BJ (cell line): ENCODE data around the gene TTC39A. TPM values are rescaled to one million over a fixed set of nuclear protein-coding genes. Genes with fewer than 3 reads are reported as not detected.
"Not testable (repeated sequence)": the region's sequence is repeated elsewhere in the genome, so short reads cannot be mapped to it uniquely, and the experiment has no call there.

Experiments used
- CTCF ChIA-PET: fragments of 350-600 bp; formaldehyde crosslinking; extraction: SDS; loops from one replicate; lab custom pipeline; 2021; ENCODE audit warnings: antibody characterized with exemption, inconsistent platforms; lab: Yijun Ruan, JAX
- POLR2A ChIA-PET: fragments of 300-600 bp; sonication (Branson Sonifier 250); formaldehyde crosslinking; extraction: SDS; loops from one replicate; lab custom pipeline; 2021; ENCODE audit warnings: antibody characterized with exemption; lab: Charles Lee
- DNase-seq: peaks from one replicate; pipeline ENCODE4 v3.0.0-alpha.2; 2011; ENCODE audit warnings: low read depth
- H3K27me3 ChIP-seq: 2 replicates; pipeline ENCODE4 v1.6.0; 2011; ENCODE audit warnings: low read length; ENCODE audit not compliant: control insufficient read depth, insufficient read depth
- H3K36me3 ChIP-seq: 2 replicates; pipeline ENCODE4 v1.5.1; 2011; ENCODE audit warnings: low read length; ENCODE audit not compliant: control insufficient read depth, insufficient read depth
- H3K4me3 ChIP-seq: 2 replicates; pipeline ENCODE4 v1.5.1; 2011; ENCODE audit warnings: low read depth, mild to moderate bottlenecking, control low read depth, low read length
- CTCF ChIP-seq: IDR thresholded peaks from 2 replicates; pipeline ENCODE4 v1.5.1; 2011; ENCODE audit warnings: low read depth, mild to moderate bottlenecking, control low read depth, inconsistent platforms, low read length, moderate library complexity; ENCODE audit not compliant: insufficient read depth
- polyA plus RNA-seq: library from polyadenylated mRNA; depleted of rRNA; stranded (reverse); fragments of >200 nt; gene quantifications from 2 replicates; pipeline ENCODE4 v1.2.3, GENCODE V29; 2011

TTC39A gene
- polyA plus RNA-seq, 1 experiment: 0.43 TPM

GRCh38 chr1:51253691-51254090, 76.7 kb downstream of the TTC39A start:
- no peak overlapping the region for H3K4me3 ChIP-seq
- no peak for DNase-seq
- H3K36me3 ChIP-seq: no peaks in the 10 kb centered on the region
- POLR2A ChIA-PET: interaction anchor here (0.7 kb wide), 1 partner anchor 35 kb away, joined by 3 read pairs; no protein-coding TSS in a partner anchor
- no peak for TF ChIP-seq CTCF
- no peaks in the 10 kb centered on the region for H3K27me3 ChIP-seq
- CTCF ChIA-PET: interaction anchor here (0.6 kb wide), 1 partner anchor 34 kb away, joined by 3 read pairs; no protein-coding TSS in a partner anchor

GRCh38 chr1:51252366-51252765, 78.0 kb downstream of the TTC39A start:
- TF ChIP-seq CTCF: no peak
- no peak for DNase-seq
- H3K36me3 ChIP-seq: no peaks in the 10 kb centered on the region
- CTCF ChIA-PET: no interaction called here
- no peak overlapping the region for H3K4me3 ChIP-seq
- H3K27me3 ChIP-seq: no peaks in the 10 kb centered on the region
- POLR2A ChIA-PET: no interaction called here

GRCh38 chr1:51251165-51251564, 79.2 kb downstream of the TTC39A start:
- CTCF ChIA-PET, H3K27me3 ChIP-seq, POLR2A ChIA-PET, H3K36me3 ChIP-seq, H3K4me3 ChIP-seq, DNase-seq: not testable (repeated sequence)

GRCh38 chr1:51250729-51251128, 79.6 kb downstream of the TTC39A start:
- H3K4me3 ChIP-seq, H3K27me3 ChIP-seq, H3K36me3 ChIP-seq, DNase-seq, POLR2A ChIA-PET: not testable (repeated sequence)
- CTCF ChIA-PET: interaction anchor here (1.4 kb wide), 1 partner anchor 46 kb away, joined by 3 read pairs; no protein-coding TSS in a partner anchor

GRCh38 chr1:51249445-51249844, 80.9 kb downstream of the TTC39A start:
- H3K4me3 ChIP-seq: no peak overlapping the region
- no peak for TF ChIP-seq CTCF
- ChIA-PET POLR2A (no interaction called here), CTCF (interaction anchor here (0.6 to 1.4 kb wide), 4 partner anchors 10 to 509 kb away, joined by 3 read pairs; no protein-coding TSS in a partner anchor)
- H3K27me3 ChIP-seq: no peaks in the 10 kb centered on the region
- DNase-seq: no peak
- no peaks in the 10 kb centered on the region for H3K36me3 ChIP-seq

- ChIA-PET POLR2A (no interaction called here), CTCF (no interaction called here)
- TF ChIP-seq CTCF: no peak
Measured at GRCh38 chr1:51247499-51247898, 82.9 kb downstream of the TTC39A start.

More at GRCh38 chr1:51247499-51247898, 82.9 kb downstream of the TTC39A start:
- no peak for DNase-seq
- H3K36me3 ChIP-seq: no peaks in the 10 kb centered on the region
- H3K27me3 ChIP-seq: no peaks in the 10 kb centered on the region
- no peak overlapping the region for H3K4me3 ChIP-seq
